AG04449 (cell line): ENCODE results near the gene CLCN7.

Source experiments
- CTCF ChIA-PET: fragments of 350-600 bp; formaldehyde crosslinking; extraction: SDS; loops from one replicate; lab custom pipeline; 2021; ENCODE audit warnings: antibody characterized with exemption; lab: Yijun Ruan, JAX
- POLR2A ChIA-PET: fragments of 400-600, 350-600 bp; formaldehyde crosslinking; extraction: SDS; loops from one replicate; lab custom pipeline; 2020; ENCODE audit warnings: antibody characterized with exemption, inconsistent platforms; lab: Yijun Ruan, JAX
- DNase-seq: peaks from one replicate; pipeline ENCODE4 v3.0.0-alpha.2; 2010; ENCODE audit warnings: low read depth, low spot score
- H3K4me3 ChIP-seq: 2 replicates; pipeline ENCODE4 v1.5.1; 2011; ENCODE audit warnings: low read depth, mild to moderate bottlenecking, control low read depth, low read length
- TF ChIP-seq, protein P1 (sequence below): IDR thresholded peaks from one replicate; pipeline ENCODE4 v1.5.1; 2011; ENCODE audit warnings: mild to moderate bottlenecking, moderate library complexity, low read length, control low read depth, inconsistent platforms; ENCODE audit not compliant: insufficient read depth; ENCODE audit errors: missing control alignments

CLCN7 gene

DNA sequence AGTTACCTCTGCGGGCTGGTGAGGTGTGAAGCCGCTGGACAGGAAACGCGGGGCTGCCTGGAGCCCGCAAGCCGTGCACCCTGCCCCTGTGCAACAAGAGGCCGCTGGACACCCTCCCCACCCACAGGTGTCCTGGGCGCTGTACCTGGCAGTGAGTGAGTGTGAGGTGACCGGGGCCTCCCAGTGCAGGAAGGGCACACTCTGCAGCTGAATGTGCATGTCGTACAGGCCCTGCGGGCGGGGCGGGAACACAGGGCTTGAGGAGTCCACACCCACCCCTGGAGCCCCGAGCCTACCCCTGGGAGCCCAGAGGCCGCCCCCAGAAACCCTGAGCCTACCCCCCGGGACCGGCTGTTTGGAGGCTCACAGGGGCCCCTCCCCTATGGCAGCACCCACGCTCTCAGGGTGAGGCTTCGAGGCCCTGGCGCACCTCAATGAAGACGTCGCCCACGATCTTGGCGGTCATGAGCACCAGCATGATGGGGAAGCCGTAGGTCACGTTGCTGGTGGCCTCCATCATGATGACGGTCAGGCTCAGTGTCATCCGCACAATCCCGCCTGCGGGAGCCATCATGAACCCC is 26.2 kb downstream of the CLCN7 start:
- TF ChIP-seq, protein P1, sequence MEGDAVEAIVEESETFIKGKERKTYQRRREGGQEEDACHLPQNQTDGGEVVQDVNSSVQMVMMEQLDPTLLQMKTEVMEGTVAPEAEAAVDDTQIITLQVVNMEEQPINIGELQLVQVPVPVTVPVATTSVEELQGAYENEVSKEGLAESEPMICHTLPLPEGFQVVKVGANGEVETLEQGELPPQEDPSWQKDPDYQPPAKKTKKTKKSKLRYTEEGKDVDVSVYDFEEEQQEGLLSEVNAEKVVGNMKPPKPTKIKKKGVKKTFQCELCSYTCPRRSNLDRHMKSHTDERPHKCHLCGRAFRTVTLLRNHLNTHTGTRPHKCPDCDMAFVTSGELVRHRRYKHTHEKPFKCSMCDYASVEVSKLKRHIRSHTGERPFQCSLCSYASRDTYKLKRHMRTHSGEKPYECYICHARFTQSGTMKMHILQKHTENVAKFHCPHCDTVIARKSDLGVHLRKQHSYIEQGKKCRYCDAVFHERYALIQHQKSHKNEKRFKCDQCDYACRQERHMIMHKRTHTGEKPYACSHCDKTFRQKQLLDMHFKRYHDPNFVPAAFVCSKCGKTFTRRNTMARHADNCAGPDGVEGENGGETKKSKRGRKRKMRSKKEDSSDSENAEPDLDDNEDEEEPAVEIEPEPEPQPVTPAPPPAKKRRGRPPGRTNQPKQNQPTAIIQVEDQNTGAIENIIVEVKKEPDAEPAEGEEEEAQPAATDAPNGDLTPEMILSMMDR: no peak
- no peak for DNase-seq
- no peak overlapping the region for H3K4me3 ChIP-seq
- ChIA-PET CTCF (no interaction called here), POLR2A (no interaction called here)

GRCh38 chr16:1447965-1448364 is 26.9 kb downstream of the CLCN7 start:
- TF ChIP-seq, protein P1: no peak

GRCh38 chr16:1446296-1447080 is 28.3 kb downstream of the CLCN7 start:
- CTCF ChIA-PET: interaction anchor here (1.1 kb wide), 1 partner anchor 18 kb away, joined by 3 read pairs; no protein-coding TSS in a partner anchor
- POLR2A ChIA-PET: interaction anchor here (0.8 kb wide), 1 partner anchor 13 kb away, joined by 3 read pairs; no protein-coding TSS in a partner anchor
- H3K4me3 ChIP-seq: no peak overlapping the region
- TF ChIP-seq, protein P1: no peak
- DNase-seq: no peak

More at GRCh38 chr16:1447965-1448364, 26.9 kb downstream of the CLCN7 start:
- no peak for DNase-seq
- CTCF ChIA-PET: no interaction called here
- POLR2A ChIA-PET: no interaction called here
- no peak overlapping the region for H3K4me3 ChIP-seq

- no peak for DNase-seq
- POLR2A ChIA-PET: no interaction called here
Measured at GRCh38 chr16:1445518-1446203, 29.2 kb downstream of the CLCN7 start.

GRCh38 chr16:1444730-1445517 is 29.9 kb downstream of the CLCN7 start:
- ChIA-PET POLR2A (no interaction called here), CTCF (interaction anchor here (1.2 to 1.7 kb wide), 2 partner anchors 9 to 23 kb away, joined by 4 read pairs; no protein-coding TSS in a partner anchor)
- H3K4me3 ChIP-seq: no peak overlapping the region
- TF ChIP-seq, protein P1: no peak
- DNase-seq: no peak

More at GRCh38 chr16:1445518-1446203, 29.2 kb downstream of the CLCN7 start:
- H3K4me3 ChIP-seq: no peak overlapping the region
- TF ChIP-seq, protein P1: no peak
- CTCF ChIA-PET: interaction anchor here (1.1 kb wide), 1 partner anchor 17 kb away, joined by 3 read pairs; no protein-coding TSS in a partner anchor
